Aorta (tissue), 5 donors: Measurements from ENCODE around the gene DDX24. TPM values are rescaled to one million over a fixed set of nuclear protein-coding genes. Genes with fewer than 3 reads are reported as not detected.

Experiments
- ATAC-seq: fragments of 200-7000 bp; cut with Tn5 transposase; one replicate; pipeline ENCODE4 v1.9.1; 2022; ENCODE audit warnings: moderate library complexity; ENCODE audit not compliant: low FRiP score
- DNase-seq, 2 donors: peaks; one replicate each; pipeline ENCODE4 v3.0.0-alpha.2; 2020
- H3K27ac ChIP-seq, 2 donors: one replicate each; pipeline ENCODE4 v1.5.1; 2013; ENCODE audit warnings: low read length in 2 of 2, mild to moderate bottlenecking in 2 of 2, moderate library complexity in 2 of 2, control low read depth in 1 of 2, inconsistent platforms in 1 of 2, low read depth in 1 of 2
- H3K27me3 ChIP-seq, 2 donors: one replicate each; pipeline ENCODE4 v1.6.1; 2013; ENCODE audit warnings: control low read depth in 1 of 2, low read length in 1 of 2, mild to moderate bottlenecking in 1 of 2, moderate library complexity in 1 of 2; ENCODE audit not compliant: insufficient read depth in 2 of 2, control insufficient read depth in 1 of 2
- H3K36me3 ChIP-seq, 2 donors: one replicate each; pipeline ENCODE4 v1.6.1; 2013; ENCODE audit warnings: control low read depth in 1 of 2, low read length in 1 of 2, mild to moderate bottlenecking in 1 of 2; ENCODE audit not compliant: insufficient read depth in 2 of 2, control insufficient read depth in 1 of 2
- H3K4me1 ChIP-seq, 2 donors: one replicate each; pipeline ENCODE4 v1.6.1; 2013; ENCODE audit warnings: low read length in 2 of 2, control low read depth in 1 of 2, mild to moderate bottlenecking in 1 of 2, moderate library complexity in 1 of 2; ENCODE audit not compliant: insufficient read depth in 2 of 2, control insufficient read depth in 1 of 2
- H3K4me3 ChIP-seq, 2 donors: one replicate each; pipeline ENCODE4 v1.5.1; 2013; ENCODE audit warnings: low read length in 2 of 2, control low read depth in 1 of 2, mild to moderate bottlenecking in 1 of 2
- H3K9me3 ChIP-seq: one replicate; pipeline ENCODE4 v1.6.1; 2013; ENCODE audit warnings: mild to moderate bottlenecking, low read length; ENCODE audit not compliant: control insufficient read depth
- WGBS, 2 donors: extraction: QIAGEN DNeasy Blood & Tissue Kit; methylation state at CpG; one replicate each; pipeline ENCODE4 v1.1.7; 2013; 5-methylcytosine and 5-hydroxymethylcytosine counted together
- intact Hi-C, 2 donors: fragments of 100-400 bp; cut with DNase I; formaldehyde crosslinking; loops; one replicate each; pipeline versions ENCODE4 v1.14.2 to v1.15.0; 2022
- polyA plus RNA-seq, 2 donors: library from polyadenylated mRNA; stranded (reverse); fragments of 200-250 nt; gene quantifications; one replicate each; pipeline ENCODE4 v1.2.3, GENCODE V29; 2013
- total RNA-seq, 2 donors: library from RNA; stranded (reverse); fragmentation: NEBNext Ultra II Directional; extraction: Animal tissue kit (Norgen Biotek cat#: 25700); gene quantifications; one replicate each; pipeline ENCODE4 v1.2.1, GENCODE V29; 2021
- donor health status: healthy with polysubstance abuse.
- donor health status: Bipolar disorder and iron deficiency.
- donor health status: DM: no; HTN: no; CAD: no.
- donor health status: DM: no; HTN: no; CAD: no.
- donor health status: DM: yes; HTN: yes; CAD: no.

The DDX24 gene
- total and polyA plus RNA-seq, 4 donors: 43.7 to 198 (median 174) TPM

DNA sequence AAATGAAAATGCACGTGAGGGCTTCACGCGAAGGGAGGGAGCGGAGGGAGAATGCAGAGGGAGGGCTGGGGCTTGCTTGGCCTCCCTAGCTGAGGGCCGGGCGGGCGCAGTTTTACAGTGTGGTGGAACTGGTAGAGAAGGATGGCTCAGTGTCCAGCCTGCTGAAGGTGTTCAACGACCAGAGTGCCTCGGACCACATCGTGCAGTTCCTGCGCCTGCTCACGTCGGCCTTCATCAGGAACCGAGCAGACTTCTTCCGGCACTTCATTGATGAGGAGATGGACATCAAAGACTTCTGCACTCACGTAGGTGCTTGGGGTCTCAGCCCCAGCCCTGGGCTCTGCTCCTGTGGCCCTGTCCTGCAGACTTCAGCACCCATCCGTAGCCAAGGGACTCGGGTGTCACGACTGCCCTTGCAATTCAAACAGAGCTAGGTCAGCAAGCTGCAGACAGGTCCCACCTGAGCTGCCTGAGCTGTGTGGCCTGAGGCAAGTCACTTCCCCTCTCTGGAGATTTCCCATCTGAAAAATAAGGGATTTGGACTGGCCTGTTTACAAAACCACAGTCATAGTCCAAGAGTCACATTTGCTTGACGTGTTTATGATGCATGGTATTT, 36.4 kb downstream of the DDX24 start:
- H3K4me1 ChIP-seq: no peaks in the 10 kb centered on the region
- no peak overlapping the region for H3K27ac ChIP-seq
- no peak overlapping the region for H3K4me3 ChIP-seq
- peaks cover 6 to 12% of the 10 kb centered on the region in 2 donors for H3K36me3 ChIP-seq
- H3K9me3 ChIP-seq: no peaks in the 10 kb centered on the region
- WGBS, 2 donors: 89 to 90% methylated on average over 20 of the region's 20 CpGs
- H3K27me3 ChIP-seq: no peaks in the 10 kb centered on the region
- intact Hi-C loops: no loop called here
- no peak for ATAC-seq
- peak; percentile 38 to 68 for DNase-seq

DNA sequence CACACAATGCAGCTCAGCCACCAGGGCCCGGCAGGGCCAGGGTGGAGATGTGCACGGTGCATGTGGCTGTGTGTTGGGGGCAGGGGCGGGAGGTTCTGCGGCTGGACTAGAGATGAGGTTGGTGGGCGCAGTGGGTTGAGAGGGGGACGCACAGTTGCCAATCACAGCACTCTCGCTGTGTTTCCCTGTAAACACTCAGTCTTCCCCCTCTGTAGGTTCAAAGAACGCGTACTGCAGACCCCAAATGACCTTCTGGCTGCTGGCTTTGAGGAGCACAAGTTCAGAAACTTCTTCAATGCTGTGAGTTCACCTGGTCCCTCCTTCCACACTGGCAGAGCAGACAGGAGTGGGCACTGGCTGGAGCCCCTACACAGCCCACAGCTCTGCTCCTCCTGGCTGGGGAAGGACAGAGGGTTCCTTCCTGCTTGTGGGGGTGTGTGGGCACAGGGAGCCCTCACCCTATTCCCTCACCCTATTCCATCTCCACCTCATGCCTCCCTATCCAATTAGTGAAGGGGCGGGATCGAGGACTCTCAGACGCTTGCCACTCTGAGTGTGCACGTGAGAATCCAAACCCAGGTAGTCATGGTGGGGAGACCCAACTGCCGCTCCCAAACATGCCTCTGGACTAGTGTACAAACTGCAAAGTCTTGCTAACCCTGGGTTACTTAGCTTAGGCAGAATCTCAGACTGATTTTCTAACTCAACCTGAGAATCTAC, 37.1 kb downstream of the DDX24 start:
- H3K4me1 ChIP-seq: no peaks in the 10 kb centered on the region
- no peaks in the 10 kb centered on the region for H3K27me3 ChIP-seq
- H3K36me3 ChIP-seq: peaks cover 6 to 8% of the 10 kb centered on the region in 2 donors
- intact Hi-C loops: no loop called here
- 90 to 91% methylated on average over 14 of the region's 14 CpGs for WGBS, 2 donors
- no peak overlapping the region for H3K4me3 ChIP-seq
- no peaks in the 10 kb centered on the region for H3K9me3 ChIP-seq
- no peak for ATAC-seq
- DNase-seq: peak; percentile 40 to 59
- no peak overlapping the region for H3K27ac ChIP-seq

DNA sequence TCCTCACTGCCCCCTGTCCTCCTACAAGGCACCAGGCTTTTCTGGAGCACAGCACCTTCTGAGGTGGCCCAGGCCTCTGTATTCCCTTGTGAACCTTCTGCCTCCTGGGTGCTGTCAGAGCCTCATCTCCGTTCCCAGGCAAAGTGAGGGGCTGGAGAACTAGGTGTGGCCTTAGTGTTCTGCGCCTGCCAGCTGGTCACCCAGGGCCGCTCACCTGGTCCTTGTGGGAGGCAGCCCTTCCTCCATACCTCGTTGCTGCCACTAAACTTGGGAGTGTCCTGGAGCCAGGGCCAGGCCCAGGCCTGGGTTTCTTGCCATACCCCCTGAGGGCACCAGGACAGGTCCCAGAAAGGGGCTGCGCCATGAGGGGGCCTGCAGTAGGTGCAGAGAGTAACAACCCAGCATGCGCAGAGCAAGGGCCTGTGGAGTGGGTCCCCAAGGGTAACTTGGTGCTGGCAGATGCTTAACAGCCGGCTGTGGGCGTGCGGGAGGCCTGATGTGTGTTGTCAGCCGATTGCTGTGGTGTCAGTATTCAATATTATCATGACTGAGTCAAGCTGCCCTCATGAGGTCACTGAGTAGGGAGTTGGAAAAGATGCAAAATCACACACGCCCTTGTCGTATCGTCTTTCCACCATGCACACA, 37.8 kb downstream of the DDX24 start:
- DNase-seq (peak; percentile 32 to 74), ATAC-seq (no peak)
- intact Hi-C loops: no loop called here

DNA sequence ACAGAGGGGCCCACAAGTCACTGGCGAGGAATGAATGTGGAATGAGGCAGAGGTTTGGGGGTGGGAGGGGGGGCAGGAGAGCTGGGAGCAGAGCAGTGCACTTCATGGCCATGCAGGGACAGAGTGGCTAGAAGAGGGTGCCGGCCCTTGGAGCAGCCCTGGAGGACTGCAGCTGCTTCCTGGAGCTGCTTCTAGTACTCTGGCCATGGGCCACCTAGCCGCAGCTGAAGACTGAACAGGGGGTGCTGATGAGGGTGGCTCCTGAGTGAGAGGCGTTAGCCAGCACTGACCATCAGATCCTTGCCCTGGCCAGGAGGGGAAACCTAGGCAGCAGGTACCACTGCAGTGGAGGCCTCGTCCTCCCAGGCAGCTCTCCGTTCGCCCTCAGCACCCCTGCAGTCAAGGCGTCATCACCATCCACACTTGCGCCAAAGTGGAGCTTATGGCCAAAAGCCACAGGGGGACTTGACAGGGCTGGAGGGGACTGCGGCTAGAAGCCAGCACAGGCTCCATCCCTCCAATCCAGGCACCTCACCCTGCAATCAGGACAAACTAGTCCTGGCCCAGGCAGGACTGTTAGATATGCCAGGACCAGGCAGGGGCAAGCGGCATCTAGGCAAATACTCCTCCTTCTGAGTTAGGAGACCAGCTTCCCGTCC, 38.4 kb downstream of the DDX24 start:
- H3K4me1 ChIP-seq: no peaks in the 10 kb centered on the region
- 63 to 69% methylated on average over 12 of the region's 12 CpGs for WGBS, 2 donors
- ATAC-seq (no peak), DNase-seq (peak; percentile 35 to 64)
- no peaks in the 10 kb centered on the region for H3K27me3 ChIP-seq
- H3K36me3 ChIP-seq: peaks cover 5 to 6% of the 10 kb centered on the region in 2 donors
- no peak overlapping the region for H3K4me3 ChIP-seq
- intact Hi-C loops: no loop called here
- H3K27ac ChIP-seq: no peak overlapping the region
- H3K9me3 ChIP-seq: no peaks in the 10 kb centered on the region

More for the DNA sequence above, 37.8 kb downstream of the DDX24 start:
- no peaks in the 10 kb centered on the region for H3K9me3 ChIP-seq
- no peaks in the 10 kb centered on the region for H3K4me1 ChIP-seq
- H3K4me3 ChIP-seq: no peak overlapping the region
- peaks cover 6% of the 10 kb centered on the region in 2 donors for H3K36me3 ChIP-seq
- 89% methylated on average over 13 of the region's 13 CpGs for WGBS, 2 donors
- H3K27ac ChIP-seq: no peak overlapping the region
- H3K27me3 ChIP-seq: no peaks in the 10 kb centered on the region

DNA sequence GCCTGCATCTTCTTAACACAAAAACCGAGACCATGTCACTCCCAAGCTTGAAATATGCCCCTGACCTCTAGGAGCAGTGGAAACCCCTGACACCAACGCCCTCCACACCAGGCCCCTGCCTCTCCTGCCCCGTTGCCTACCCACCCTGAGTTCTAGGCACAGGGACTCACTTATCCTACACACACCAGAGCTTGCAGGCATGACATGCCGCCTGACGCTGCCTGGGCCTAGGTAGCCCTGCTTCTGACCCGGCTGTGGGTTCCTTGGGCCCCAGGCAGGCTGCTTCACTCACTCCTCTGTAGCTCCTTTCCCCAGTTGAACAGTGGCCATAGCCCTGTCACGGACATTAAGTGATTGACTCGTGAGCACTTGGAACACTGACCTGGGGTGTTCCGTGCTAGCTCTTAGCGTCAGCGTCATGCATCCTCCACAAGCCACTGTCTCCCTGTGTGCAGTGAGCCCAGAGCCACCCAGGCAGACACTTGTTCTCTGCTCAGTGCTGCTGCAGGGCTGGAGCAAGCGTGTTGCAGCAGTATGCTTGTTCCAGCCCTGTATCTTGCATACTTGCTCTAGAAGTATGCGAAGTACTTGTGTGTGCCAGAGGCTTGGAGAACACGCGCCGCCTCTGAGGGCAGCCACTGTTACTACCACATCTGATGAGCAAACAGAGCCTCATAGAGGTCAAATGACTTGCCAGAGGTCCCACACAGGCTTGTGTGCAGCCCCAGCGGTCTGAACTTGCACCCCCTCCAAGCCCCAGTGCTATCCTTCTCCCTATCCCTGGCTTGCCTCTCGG, 39.3 kb downstream of the DDX24 start:
- peak; percentile 47 for ATAC-seq
- intact Hi-C loops: no loop called here
- Histone ChIP-seq H3K9me3 (no peaks in the 10 kb centered on the region), H3K27me3 (no peaks in the 10 kb centered on the region), H3K36me3 (peaks cover 0 to under 1% of the 10 kb centered on the region in 2 donors), H3K4me1 (no peaks in the 10 kb centered on the region), H3K27ac (no peak overlapping the region), H3K4me3 (no peak overlapping the region)
- 41% methylated on average over 18 of the region's 18 CpGs for WGBS, 2 donors
- peak; percentile 57 to 75 for DNase-seq

DNA sequence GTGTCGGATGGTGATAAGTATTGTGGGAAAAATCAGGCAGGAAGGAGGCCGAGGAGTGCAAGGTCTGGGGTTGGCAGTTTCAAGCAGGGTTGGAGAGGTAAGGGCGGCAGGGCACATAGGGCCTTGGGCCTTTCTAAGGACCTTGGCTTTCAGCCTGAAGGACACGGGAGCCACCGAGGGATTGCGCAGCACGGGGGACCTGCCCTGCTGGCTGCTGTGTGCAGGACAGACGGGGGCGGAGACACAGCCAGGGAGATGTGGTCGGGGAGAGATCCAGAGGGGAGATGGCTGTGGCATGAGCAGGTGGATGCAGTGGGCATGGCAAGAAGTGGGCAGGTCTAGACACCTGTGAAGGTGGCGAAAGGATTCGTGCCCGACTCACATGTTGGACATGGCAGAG, 40.2 kb downstream of the DDX24 start:
- no peaks in the 10 kb centered on the region for H3K36me3 ChIP-seq
- 96 to 97% methylated on average over 13 of the region's 13 CpGs for WGBS, 2 donors
- H3K4me3 ChIP-seq: no peak overlapping the region
- no peaks in the 10 kb centered on the region for H3K4me1 ChIP-seq
- H3K9me3 ChIP-seq: no peaks in the 10 kb centered on the region
- no peak overlapping the region for H3K27ac ChIP-seq
- peak in 1 of 2 donors; percentile 24 for DNase-seq
- intact Hi-C loops: no loop called here
- H3K27me3 ChIP-seq: no peaks in the 10 kb centered on the region
- no peak for ATAC-seq

DNA sequence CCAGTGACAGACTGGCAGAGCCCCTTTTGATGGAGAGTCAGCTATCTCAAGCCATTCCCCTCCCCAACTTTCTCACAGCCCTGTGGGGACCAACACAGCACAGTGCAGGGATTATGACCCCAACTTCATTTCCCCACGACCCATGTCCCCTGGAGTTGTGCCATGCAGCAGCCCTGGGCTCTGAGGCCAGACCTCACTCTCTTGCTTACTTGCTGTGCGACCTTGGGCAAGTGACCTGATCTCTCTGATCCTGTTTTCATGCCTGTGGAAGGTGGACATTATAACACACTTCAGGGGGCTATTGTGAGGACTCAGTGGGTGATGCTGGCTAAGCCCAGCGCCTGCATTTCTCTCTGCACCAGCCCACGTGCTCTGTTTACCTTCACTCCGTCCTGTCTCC, 40.8 kb downstream of the DDX24 start:
- Histone ChIP-seq H3K27ac (no peak overlapping the region), H3K27me3 (no peaks in the 10 kb centered on the region), H3K36me3 (no peaks in the 10 kb centered on the region), H3K9me3 (no peaks in the 10 kb centered on the region), H3K4me1 (no peaks in the 10 kb centered on the region), H3K4me3 (no peak overlapping the region)
- ATAC-seq: no peak
- intact Hi-C loops: no loop called here
- DNase-seq: peak; percentile 3 to 62
- 88 to 89% methylated on average over 5 of the region's 5 CpGs for WGBS, 2 donors

DNA sequence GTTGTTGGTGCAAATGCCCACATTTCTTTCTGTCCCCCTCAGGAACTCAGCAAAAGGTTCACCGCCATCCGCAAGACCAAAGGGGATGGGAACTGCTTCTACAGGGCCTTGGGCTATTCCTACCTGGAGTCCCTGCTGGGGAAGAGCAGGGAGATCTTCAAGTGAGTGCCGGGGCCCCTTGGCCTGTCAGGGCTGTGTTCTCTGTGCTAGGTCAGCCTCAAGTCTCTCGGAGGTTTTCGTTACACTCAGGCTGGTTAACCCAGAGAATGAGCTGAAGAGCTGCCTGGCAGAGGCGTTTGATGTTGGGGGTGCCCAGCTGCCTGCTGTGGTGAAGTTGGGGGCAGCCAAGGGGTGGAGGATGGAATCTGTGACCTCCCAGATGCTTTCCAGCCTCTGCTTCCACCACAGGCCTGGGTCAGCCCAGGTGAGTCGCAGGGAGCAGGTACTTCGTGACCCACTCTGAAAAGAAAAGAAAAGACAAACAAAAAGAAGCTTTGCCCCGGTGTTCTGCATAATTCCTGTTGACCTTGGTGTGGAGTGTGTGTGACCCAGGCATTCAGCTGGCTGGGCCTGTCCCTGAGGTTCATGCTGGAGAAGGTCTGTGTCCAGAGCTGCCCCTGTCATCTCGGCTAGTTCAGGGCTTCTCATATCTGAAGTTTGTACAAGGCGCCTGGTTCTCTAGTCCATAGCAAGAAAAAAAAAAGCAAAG, 41.9 kb downstream of the DDX24 start:
- intact Hi-C loops: no loop called here
- H3K27me3 ChIP-seq: no peaks in the 10 kb centered on the region
- DNase-seq (peak; percentile 24 to 54), ATAC-seq (no peak)
- 87 to 93% methylated on average over 11 of the region's 11 CpGs for WGBS, 2 donors
- no peak overlapping the region for H3K27ac ChIP-seq
- no peaks in the 10 kb centered on the region for H3K36me3 ChIP-seq
- H3K4me3 ChIP-seq: no peak overlapping the region
- H3K9me3 ChIP-seq: no peaks in the 10 kb centered on the region
- H3K4me1 ChIP-seq: no peaks in the 10 kb centered on the region
